GM12878 (cell line): ENCODE data around the gene STARD13. TPM values are rescaled to one million over a fixed set of nuclear protein-coding genes. Genes with fewer than 3 reads are reported as not detected.

Experiments
- BMI1 ChIP-seq: fragments of 450-650 bp; IDR thresholded peaks from 2 replicates; pipeline ENCODE4 v1.6.1; 2016; ENCODE audit warnings: mild to moderate bottlenecking, moderate library complexity, borderline replicate concordance
- CUX1 ChIP-seq: IDR thresholded peaks from 2 replicates; pipeline ENCODE4 v1.6.1; 2012; ENCODE audit warnings: improper control_type of control experiment, low read depth, low read length; ENCODE audit not compliant: insufficient replicate concordance
- STAT1 ChIP-seq: fragments of 450-650 bp; conservative IDR thresholded peaks from 2 replicates; pipeline ENCODE4 v1.6.1; 2014; ENCODE audit warnings: antibody characterized with exemption, mild to moderate bottlenecking
- TARDBP ChIP-seq: IDR thresholded peaks from 2 replicates; pipeline ENCODE4 v1.6.1; 2016; ENCODE audit warnings: borderline replicate concordance
- polyA plus RNA-seq, 11 experiments: library from polyadenylated mRNA; depleted of rRNA in 4 of 11; unstranded in 6 of 11; stranded (reverse) in 5 of 11; fragments of >200 nt; fragmentation: Nextera tagmentation in 4 of 11; fragmentation: Illumina TruSeq in 1 of 11; extraction: Ambion mirVana in 4 of 11; extraction: Trizol in 1 of 11; gene quantifications; 1 replicate in 1 of 11; 2 replicates in 10 of 11; pipeline versions ENCODE4 v1.2.1 to v1.2.3, GENCODE V29; 2011 to 2016; ENCODE audit warnings: inconsistent platforms in 2 of 11, missing spikeins in 2 of 11, low read depth in 1 of 11
- total RNA-seq, 4 experiments: library from RNA; depleted of rRNA in 3 of 4; stranded (reverse); fragments of >200 nt in 3 of 4; fragmentation: Illumina TruSeq in 1 of 4; extraction: Trizol in 1 of 4; gene quantifications; 2 replicates each; pipeline versions ENCODE4 v1.2.1 to v1.2.3, GENCODE V29; 2013 to 2021
- TF ChIP-seq, protein P1 (sequence below): fragments of 450-650 bp; IDR thresholded peaks from 2 replicates; pipeline ENCODE4 v1.6.1; 2016; ENCODE audit warnings: mild to moderate bottlenecking
- TF ChIP-seq, protein P2 (sequence below): fragments of 150-350 bp; IDR thresholded peaks from 2 replicates; pipeline ENCODE4 v1.6.1; 2016; ENCODE audit warnings: low read depth, low read length

STARD13 gene
- total and polyA plus RNA-seq, 10 of the 15 experiments (the other 5 are each of a cell fraction or from before 2014, with no cell fraction given): 4.0 to 41.6 (median 10.1) TPM

GRCh38 chr13:33172911-33173310, 112.6 kb downstream of the STARD13 start (continued):
- no peak for TF ChIP-seq CUX1
- TF ChIP-seq, protein P1, sequence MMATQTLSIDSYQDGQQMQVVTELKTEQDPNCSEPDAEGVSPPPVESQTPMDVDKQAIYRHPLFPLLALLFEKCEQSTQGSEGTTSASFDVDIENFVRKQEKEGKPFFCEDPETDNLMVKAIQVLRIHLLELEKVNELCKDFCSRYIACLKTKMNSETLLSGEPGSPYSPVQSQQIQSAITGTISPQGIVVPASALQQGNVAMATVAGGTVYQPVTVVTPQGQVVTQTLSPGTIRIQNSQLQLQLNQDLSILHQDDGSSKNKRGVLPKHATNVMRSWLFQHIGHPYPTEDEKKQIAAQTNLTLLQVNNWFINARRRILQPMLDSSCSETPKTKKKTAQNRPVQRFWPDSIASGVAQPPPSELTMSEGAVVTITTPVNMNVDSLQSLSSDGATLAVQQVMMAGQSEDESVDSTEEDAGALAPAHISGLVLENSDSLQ: no peak
- no peak for TF ChIP-seq BMI1
- TF ChIP-seq, protein P2, sequence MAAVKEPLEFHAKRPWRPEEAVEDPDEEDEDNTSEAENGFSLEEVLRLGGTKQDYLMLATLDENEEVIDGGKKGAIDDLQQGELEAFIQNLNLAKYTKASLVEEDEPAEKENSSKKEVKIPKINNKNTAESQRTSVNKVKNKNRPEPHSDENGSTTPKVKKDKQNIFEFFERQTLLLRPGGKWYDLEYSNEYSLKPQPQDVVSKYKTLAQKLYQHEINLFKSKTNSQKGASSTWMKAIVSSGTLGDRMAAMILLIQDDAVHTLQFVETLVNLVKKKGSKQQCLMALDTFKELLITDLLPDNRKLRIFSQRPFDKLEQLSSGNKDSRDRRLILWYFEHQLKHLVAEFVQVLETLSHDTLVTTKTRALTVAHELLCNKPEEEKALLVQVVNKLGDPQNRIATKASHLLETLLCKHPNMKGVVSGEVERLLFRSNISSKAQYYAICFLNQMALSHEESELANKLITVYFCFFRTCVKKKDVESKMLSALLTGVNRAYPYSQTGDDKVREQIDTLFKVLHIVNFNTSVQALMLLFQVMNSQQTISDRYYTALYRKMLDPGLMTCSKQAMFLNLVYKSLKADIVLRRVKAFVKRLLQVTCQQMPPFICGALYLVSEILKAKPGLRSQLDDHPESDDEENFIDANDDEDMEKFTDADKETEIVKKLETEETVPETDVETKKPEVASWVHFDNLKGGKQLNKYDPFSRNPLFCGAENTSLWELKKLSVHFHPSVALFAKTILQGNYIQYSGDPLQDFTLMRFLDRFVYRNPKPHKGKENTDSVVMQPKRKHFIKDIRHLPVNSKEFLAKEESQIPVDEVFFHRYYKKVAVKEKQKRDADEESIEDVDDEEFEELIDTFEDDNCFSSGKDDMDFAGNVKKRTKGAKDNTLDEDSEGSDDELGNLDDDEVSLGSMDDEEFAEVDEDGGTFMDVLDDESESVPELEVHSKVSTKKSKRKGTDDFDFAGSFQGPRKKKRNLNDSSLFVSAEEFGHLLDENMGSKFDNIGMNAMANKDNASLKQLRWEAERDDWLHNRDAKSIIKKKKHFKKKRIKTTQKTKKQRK: no peak
- no peak for TF ChIP-seq STAT1
- no peak for TF ChIP-seq TARDBP
